ENCODE measurements around the gene RIN2.

DNA sequence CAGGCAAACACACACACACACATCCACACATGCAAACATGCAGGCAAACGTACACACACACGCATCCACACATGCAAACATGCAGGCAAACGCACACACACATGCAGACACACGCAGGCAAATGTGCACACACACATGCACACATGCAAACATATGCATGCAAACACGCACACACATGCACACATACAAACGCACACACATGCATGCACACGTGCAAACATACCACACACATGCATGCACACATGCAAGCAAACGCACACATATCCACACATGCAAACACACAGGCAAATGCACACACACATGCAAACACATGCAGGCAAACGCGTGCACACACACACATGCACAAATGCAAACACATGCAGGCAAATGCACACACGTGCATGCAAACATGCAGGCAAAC lies 46.9 kb upstream of the RIN2 start:
- no peak for TF ChIP-seq EZH2 (IDR thresholded peaks at IDR 0.05; ENCODE audit: low read depth, unreplicated experiment)
- no peak for TF ChIP-seq POLR2AphosphoS5 (IDR thresholded peaks at IDR 0.05; ENCODE audit: low read depth)
- no peak for TF ChIP-seq ZNF114 (CRISPR knock-in tag; IDR thresholded peaks at IDR 0.05)
- TF ChIP-seq CTCF (conservative IDR thresholded peaks at IDR 0.05; ENCODE audit: low read depth in 2 of 2), result no peak

Measured in GM23338 (cell line).